ENCODE results near the gene S100A7.
"Not testable (repeated sequence)": the region's sequence is repeated elsewhere in the genome, so short reads cannot be mapped to it uniquely, and the experiment has no call there.

S100A7 gene

DNA sequence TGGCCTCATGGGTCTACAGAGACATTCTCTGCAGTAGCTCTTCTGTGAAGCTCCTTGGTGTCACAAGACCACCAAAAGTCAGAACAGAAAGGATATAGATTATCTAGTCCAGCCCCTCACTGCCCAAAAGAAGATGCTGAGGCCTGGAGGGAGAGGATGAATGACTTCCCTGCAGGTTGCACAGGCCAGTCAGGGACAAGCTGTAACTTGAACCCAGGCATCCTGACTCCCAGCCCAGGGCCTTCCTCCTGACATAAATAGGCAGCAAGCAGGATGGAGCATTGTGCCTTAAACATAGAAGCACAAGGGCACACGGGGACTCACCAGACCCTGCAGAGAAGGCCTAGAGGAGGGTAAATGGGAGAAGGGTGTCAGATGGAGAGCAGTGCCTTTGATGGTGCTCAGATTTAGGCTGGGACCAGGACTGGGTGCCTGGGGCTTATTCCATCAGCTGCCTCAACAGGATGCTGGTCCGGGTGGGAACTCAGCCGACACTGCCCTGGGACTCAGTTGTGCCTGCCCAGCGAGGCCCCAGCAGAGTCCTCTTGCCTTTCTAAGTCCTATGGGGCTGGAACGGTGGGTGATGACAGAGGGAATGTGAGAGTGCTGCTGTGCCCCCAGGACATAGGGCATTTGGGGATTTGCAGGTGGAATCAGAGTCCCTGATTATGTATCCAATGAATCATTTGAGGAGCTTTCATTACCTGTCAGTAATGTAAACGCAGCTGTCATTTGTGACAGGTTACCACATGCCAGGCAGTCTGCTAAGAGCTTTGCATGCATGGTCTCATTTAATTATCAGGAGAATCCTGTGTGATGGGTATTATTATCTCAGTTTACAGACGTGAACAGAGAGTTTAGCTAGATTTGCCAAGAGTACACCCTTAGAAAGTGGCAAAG, 30.9 kb downstream of the S100A7 start:
- DNase-seq: peak; percentile 66

DNA sequence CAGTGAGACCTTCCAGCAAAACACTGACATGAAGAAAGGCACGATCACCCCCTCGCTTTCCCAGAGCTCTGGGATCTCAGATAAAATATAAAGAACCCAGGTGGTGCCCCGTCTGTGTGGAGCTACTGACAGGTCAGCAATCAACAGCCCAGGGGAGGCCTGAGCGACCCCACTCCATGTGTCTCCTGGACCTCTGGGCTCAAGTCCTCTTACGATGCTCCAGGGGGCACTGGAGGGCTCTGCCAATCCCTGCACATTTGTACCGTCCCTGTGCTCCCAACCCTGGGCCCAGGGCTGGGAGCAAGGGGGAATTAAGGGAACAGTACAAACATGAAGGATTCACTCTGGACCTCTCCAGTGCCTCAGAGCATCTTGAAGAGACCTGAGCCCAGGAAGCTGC, 31.7 kb downstream of the S100A7 start:
- DNase-seq: no peak

DNA sequence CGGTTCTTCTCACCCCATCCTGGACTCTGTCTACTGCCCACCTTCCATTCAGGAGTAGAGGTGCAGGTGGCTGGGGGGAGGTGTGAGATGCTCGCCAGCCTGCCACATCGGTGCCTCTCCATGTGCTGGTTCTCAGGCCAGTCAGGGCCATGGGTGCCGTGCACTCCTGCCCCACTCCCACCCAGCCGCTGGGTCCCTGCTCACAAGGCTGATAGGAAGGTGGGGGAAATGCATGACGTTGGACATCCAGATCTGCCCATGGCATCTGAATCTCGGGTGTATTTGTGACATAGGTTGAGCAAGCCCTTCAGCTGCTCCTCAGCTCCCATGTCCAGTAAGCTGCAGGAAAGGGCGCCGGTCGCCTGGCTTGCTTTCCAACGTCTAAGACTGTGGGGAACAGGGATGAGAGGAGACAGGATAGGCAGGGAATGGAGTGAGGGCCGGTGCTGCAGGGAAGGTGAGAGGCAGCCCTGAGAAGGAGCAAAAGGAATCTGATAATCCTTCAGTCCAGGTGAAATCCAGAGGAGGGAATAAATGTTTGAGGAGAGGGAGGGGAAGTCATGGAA, 32.3 kb downstream of the S100A7 start:
- no peak for DNase-seq

DNA sequence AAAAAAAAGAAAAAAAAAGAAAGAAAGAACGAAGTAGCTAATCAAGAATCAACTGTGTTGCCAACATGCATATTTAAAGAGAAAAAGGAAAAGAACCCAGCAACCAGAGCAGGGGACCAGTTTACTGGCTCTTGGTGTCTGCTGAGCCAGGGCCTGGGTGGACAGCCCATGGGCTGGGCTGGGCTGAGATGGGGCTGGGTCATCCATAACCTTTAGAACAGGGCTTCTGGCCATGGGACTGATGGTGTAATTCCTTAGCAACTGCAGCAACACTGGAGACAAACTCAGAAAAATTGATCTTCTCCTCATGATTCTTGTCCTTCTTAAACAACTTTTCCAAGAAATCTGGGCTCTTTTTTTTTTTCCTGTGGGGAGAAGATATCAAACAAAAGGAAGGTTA, 33.6 kb downstream of the S100A7 start:
- DNase-seq: no peak

DNA sequence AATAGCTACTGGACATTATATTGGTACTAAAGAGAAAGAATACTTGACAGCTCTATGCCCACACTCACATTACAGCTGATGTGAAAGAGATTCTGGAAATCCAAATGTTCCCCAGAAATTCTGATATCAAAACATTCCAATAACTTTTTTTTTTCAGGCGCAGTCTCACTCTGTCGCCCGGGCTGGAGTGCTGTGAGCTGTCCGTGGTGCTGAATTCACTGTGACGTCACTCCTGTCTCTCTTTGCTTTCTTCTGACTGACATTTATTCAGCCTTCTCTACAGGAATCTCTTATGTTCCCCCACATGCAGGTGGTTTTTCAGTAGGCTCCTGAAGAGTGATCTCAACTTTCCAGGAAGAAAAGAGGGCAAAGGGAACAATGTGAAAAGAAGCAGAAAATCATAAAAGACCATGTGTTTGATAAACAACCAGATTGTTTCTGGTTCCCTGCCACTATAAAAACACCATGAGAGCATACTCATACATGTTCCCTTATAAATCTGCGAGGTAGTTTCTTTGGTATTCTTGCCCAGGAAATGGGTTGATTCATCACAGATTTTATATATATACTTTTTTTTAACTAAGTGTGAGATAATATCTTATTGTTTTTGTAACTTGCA, 37.9 kb downstream of the S100A7 start:
- DNase-seq: peak; percentile 16

DNA sequence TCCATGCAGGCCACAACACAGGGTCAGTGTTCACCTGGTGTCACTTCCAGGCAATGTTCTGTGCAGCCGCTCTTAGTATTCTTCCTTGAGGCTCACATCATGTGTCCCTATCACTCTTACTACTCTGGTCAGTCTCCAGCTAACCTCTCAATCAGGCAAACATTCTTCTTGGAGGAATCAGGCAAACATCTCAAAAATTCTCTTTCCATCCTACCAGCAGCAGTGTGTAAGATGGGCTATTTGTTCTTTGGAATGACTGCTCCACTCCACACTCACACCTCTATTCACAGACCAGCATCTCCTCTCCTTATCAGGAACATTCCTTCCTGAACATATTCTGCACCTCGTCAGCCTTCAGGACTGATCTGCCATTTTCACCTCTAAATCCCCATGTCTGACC, 40.1 kb downstream of the S100A7 start:
- no peak for DNase-seq

DNA sequence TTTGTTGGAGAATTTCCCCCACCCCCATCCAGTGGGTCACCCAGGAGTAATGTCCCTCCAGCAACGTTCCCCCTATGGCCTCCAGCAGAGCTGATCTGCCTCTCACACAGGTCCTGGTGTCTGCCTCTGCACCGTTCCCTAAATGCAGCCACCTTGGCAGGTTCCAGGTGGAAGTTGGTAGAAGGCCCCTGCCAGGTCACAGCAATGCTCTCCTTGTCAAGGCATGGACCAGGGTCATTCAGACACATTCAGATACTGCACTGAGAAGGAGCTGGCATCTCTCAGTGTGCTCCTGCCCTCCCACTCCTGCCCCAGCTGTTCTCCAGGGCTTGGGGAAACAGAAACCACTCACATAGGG, 41.0 kb downstream of the S100A7 start:
- not testable (repeated sequence) for DNase-seq

DNA sequence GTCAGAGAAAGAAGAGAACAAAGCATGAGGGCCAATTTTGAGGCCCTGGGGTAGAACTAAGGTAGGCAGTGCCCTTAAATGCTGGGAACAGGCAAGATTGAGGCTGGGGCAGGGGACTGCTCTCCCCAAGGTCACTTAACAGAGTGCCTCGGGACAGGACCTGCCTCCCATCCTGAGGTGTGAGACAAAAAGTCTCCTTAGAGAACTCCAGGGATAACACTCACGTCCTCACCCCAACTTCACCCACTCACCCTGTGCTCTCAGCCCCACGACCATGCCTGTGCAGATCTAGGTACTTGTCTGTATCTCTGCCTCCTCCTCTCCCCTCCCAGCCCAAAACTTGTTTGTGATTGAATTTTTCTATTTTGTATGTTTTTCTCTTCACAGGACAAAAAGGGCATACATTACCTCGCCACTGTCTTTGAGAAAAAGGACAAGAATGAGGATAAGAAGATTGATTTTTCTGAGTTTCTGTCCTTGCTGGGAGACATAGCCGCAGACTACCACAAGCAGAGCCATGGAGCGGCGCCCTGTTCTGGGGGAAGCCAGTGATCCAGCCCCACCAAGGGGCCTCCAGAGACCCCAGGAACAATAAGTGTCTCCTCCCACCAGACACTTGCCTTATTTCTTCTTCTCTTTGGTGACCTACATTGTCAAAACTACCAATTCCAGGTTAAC, 41.6 kb downstream of the S100A7 start:
- not testable (repeated sequence) for DNase-seq

DNA sequence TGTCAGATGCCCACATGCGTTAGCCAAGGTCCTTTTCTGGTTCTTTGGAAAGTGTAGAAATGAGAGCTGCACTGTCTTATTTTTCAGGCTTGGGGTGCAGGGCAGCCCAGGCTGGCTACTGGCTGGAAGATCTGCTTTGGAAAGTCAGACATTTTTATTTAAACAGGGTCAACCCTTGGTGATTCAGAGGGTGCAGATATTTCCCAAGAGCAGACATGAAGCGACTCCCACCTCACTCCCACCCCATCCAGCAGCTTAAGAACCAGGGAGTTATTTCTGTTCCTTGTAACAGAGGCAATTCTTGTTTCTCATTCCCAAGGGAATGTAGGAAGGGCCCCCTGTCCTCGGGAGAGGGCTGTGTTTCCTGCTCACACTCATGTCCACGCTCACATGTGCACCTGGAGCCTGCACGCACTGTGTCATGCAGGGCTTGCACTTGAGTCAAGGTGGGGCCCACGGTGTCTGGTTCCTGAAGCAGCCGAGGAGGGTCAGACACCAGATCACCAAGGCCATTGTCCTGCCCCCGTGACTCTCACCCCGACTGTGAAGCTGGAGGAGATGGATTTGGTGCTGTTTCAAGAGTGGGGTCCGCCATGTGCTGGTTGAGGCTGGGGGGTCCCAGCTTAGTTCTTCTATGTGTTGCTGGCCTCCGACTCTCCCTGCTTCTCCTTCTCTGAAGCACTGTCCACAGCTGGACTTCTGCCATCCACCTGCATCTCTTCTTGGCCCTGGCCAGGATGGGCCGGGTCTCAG, 43.1 kb downstream of the S100A7 start:
- DNase-seq: no peak

DNA sequence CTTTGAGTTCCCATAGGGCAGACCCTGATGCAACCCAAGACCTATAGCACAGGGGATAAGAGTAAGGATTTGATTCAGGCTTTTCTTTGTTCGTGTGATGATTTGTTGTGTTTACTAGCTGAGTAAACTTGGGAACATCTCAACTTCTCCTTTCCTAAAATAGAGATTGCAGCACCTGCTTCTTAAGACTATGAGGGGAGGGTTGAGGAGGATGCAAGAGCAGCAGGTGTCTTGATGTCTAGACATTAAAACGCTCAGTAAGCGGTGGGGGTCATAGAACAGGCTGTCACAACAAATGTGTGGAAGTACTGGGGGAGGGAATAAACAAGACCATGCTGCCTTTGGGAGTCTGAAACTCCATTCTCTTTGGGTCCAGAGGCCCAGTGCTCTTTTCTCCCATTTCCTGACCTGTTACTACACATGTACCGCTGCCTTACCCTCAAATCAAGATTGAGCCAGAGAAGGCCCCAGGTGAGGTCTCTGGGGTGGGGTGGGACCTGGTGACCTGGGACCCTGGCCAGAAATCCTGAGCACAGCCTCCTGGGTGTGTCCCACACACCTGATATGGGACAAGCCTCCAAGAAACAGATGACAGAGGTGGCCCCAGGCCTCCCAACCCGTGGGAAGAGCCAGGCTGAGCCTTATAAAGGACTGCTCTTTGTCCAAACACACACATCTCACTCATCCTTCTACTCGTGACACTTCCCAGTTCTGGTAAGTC, 44.4 kb downstream of the S100A7 start, which contains the start of gene S100A7A:
S100A7A (plus strand) TSS at position 671 of the 721 bp plus-strand sequence. CDS start 1,563 bp downstream, outside the sequence.
- no peak for DNase-seq

DNA sequence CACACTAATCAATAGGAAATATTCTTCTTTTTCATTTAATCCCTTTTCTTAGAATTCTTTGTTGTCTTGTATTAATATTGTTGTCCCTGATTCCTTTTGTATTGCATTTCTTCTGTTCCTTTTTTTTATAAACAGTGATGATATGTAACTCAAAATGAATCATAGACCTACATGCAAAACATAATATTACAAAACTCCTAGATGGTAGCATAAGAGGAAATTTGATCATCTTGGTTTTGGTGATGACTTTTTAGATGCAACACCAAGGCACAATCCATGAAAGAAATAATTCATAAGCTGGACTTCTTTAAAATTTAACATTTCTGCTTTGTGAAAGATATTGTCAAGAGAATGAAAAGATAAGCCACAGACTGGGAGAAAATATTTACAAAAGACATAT, 46.5 kb downstream of the S100A7 start:
- DNase-seq: not testable (repeated sequence)

Measured in SHP77 treated with DMSO at 0.1 percent for 48 hours (cell line).